Right renal cortex interstitium (tissue), 3 donors: ENCODE measurements around the gene GALK1. TPM values are rescaled to one million over a fixed set of nuclear protein-coding genes. Genes with fewer than 3 reads are reported as not detected.
"Not testable (repeated sequence)": the region's sequence is repeated elsewhere in the genome, so short reads cannot be mapped to it uniquely, and the experiment has no call there.

Source experiments
- DNase-seq, 3 donors: peaks; one replicate each; pipeline ENCODE4 v3.0.0-alpha.2; 2013; ENCODE audit warnings: low read depth in 3 of 3, low spot score in 2 of 3
- polyA plus RNA-seq, 3 donors: library from polyadenylated mRNA; unstranded; fragments of 120-200 nt; gene quantifications; one replicate each; pipeline ENCODE4 v1.2.1, GENCODE V29; 2013; ENCODE audit not compliant: insufficient read length in 3 of 3

GALK1 gene
- polyA plus RNA-seq, 3 donors: 20.9 to 24.0 (median 21.5) TPM

- peak; percentile 96 to 98 (median 97) for DNase-seq
Observed at GRCh38 chr17:75784473-75785015, 19.6 kb upstream of the GALK1 start, which contains the start of gene UNK. Gene UNK, plus strand, starts transcription at chr17:75784806. Its CDS starts 75 bp downstream, at chr17:75784881.

DNA sequence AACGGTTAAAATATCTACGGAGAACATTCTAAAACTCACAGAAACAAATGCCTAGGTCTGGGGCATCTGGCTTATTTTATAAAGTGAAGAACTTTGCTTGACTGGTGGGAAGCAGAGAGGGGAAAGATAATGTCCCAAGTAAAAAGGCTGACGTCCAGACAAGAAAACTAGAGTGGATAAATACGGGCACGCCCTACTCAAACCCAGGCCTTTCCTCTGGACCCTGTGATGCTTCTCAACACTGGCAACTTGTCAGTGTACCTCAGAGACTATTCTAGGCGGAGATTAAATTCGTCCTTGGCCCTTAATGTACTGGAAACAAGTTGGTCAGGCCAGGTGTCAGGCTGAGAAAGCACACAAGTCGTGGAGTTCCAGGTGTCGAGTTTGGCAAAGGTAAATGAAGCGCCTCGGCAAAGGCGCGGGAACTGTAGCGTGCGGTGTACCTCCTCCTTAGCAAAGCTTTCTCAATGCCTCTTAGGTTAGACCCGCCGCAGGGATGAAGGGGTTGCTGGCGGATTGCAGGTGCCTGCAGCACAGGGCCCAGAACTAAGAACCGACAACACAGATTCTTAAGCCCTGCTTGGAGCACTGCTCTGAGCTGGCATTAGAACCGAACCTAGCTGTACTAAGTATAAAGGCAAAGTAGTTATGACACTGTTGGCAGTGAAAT lies 18.9 kb upstream of the GALK1 start:
- no peak for DNase-seq

- DNase-seq: no peak
Observed at GRCh38 chr17:75783069-75783783, 18.2 kb upstream of the GALK1 start.

GRCh38 chr17:75779987-75780889 lies 15.2 kb upstream of the GALK1 start:
- DNase-seq: no peak

- peak; percentile 98 to 99 (median 99) for DNase-seq
Observed at GRCh38 chr17:75779250-75779986, 14.4 kb upstream of the GALK1 start.

GRCh38 chr17:75778861-75779249 lies 13.9 kb upstream of the GALK1 start:
- no peak for DNase-seq

DNA sequence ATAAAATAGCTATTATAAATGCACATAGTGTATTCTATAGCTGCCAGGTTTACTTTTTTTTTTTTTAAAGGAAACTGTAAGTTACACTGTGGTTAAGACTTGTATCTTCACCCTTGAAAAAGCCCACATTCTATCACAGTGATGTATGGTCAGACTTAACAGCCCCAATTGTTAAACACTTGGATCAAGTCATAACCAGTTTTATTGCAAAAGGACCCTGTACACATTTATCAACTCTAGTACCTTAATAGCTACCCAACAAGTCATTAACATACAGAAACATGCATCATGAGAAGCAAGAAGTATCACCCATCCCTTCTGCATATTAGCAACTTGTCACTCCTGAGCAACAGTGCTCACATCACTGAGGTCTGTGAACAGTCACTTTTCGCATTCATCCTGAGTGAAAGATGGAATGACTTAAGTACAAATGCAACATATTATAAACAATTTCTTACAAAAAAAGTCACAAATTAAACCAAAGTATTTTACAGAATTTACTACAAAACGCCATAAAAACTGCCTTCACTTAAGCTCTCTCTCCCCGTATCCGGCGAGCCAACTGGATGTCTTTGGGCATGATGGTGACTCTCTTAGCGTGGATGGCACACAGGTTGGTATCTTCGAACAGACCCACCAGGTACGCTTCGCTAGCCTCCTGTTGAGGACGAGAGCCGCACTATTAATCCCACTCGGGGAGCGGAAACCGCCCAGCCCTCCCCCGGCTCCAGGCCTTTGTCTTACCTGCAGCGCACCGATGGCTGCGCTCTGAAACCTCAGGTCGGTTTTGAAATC lies 13.3 kb upstream of the GALK1 start:
- DNase-seq: not testable (repeated sequence)

- no peak for DNase-seq
Observed at GRCh38 chr17:75777296-75777922, 12.4 kb upstream of the GALK1 start.

DNA sequence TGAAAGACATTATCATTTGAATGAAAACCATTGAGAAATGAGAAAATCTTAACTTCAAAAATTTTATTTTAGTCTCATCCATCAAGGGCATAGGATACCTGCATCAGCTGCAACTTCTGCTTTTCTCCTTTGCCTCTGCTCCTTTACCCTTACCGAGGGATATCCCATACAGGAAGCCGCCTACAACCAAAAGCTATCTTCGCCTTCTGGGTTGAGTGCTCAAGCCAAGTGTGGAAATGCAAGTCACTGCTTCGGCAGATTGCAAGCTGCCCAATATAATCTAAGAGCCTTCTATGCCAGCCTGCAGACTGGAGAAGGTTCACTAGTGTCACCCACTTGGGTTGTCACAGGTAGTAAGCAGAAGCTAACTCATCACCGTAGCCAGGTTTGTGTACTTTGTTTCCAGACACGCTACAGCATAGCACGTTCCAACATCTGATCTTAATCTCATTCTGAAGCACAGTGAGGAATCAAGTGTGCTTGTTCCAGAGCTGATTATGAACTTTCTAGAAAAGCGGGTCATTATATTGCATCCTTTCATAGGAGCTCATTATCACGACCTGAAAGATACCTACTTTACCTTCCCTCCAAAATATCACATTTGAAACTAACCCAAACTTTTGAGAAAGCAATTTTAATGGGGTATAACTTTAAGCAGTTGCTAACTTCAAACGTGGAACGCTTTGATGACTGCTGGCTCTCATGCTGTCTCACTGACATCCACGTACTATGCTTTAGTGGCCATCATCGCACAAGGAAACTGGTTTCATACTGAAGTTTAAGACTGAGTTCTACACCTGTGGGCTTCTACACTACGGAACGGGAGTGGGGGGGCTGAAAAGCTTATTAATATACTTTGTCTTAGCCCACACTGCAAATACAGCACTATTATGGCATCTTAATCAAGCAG lies 11.6 kb upstream of the GALK1 start:
- no peak for DNase-seq

GRCh38 chr17:75774991-75775668 lies 10.1 kb upstream of the GALK1 start:
- no peak for DNase-seq

DNA sequence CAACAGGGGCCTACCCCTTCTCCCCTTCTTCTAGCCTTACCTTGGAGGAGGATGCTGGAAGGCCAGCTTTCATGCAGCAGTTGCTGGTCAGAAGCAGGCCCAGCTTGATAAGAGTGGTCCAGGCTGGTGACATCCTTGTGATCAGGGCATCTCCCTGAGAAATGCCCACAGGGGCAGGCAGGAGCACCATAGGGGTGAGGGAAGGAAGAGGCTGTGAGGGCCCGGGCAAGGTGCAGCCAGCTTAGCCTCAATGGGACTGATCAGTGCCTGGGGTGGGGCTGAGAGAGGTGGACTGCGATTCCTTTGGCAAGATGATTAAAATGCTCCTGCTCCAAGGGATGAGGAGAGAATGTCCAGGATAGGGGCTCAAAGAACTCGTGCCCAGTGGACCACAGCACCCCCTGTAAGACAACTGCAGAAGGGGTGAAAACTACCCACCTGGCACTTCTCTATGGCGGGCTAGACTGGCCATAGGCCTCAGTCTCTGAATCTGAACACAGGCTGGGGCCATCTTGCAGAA lies 9.5 kb upstream of the GALK1 start:
- no peak for DNase-seq

GRCh38 chr17:75773808-75774470 lies 8.9 kb upstream of the GALK1 start:
- DNase-seq: no peak

DNA sequence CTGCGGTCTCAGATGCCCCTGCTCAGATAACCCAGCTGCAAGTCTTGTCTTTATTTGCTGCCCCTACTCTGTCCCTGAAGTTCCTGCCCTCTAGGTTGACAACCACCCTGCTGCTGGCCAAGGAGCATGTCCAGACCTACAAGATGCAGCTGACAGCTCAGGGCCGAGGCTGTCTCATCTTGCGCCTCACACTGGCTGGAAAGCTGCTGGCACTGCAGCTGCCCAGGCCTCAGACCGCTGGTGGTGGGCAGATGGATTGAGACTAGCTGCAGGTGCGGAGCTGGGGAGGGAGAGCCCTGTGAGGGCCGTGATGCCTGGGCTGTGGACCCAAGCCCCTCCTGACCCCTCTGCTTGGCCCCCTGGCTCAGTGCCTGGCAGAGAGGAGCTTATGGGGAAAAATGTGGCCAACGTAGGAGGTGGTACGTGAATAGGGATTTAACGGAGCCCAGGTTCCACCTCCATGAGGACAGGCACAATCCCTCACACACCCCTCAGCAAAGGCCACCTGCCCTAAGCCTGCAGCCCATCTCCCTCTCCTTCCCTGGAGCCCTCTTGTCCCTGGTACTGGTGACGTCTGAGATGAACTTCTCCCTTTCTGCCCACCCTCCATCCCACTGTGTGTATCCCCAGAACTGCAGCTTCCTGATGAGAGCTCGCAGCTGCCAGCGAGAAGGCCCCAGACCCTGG lies 8.3 kb upstream of the GALK1 start:
- no peak for DNase-seq

DNA sequence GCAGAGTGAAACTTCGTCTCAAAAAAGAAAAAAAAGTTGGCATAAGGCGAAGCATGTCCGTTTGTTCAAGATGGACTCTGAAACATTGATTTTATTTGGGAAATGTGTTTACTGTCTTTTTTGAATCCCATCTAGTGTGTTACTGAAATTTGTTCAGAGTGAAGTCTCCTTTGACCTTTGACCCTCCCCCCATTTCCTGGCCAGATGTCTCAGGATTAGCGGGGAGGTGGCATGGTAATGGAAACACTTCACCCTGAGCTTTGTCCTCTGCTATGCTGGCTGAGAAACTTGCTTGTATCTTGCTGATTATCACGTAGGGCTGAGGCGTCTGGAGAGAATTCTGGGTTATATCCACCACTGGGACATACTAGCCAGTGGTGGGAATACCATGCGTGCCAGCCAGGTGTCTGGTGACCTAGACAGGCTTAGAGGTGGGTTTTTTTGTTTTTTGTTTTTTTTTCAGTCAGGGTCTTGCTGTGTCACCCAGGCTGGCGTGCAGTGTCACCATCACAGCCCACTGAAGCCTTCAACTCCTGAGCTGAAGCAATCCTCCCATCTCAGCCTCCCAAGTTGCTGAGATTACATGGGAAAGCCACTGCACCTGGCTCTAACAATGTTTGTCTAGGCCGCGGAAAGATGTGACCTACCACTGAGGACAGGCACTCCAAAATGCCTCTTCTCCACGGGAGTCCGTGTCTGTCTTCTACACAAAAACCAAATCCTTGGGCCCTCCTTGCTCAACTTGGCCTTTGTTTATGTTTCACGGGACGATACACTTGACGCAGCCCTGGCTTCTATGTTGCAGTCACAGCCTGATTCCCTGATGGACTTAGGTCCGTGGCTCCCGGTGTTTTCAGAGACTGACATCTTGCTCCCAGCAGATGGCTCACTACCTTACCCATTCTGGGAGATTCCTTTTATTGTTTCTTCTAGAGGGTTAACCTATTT lies 6.6 kb upstream of the GALK1 start:
- DNase-seq: no peak

DNA sequence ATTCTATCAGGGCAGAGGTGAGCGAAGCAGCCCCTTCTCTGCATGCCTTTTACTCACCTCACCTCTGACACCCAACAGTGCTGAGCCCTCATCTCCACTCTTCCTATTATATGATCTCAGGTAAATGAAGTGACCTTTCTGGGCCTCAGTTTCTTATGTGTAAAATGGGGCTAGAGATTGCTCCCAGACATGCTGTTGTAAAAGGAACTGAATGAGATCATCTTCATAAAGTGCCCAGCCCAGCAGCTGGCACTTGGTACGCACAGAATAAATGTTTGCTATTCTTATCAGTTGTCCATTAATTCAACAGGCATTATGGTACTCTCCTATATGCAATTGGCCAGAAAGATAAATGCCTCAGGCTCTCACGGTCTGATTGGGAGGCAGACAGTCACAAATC lies 4.5 kb upstream of the GALK1 start:
- DNase-seq: no peak
